Natural killer cell treated with Interleukin-12 subunit alpha and Interleukin-12 subunit beta and Interleukin-15 and Interleukin-18, amount 100 ng/mL, for 72 hours (primary cell): ENCODE data around the gene CLDN19. TPM values are rescaled to one million over a fixed set of nuclear protein-coding genes. Genes with fewer than 3 reads are reported as not detected.

Experiments
- ATAC-seq, 2 donors: fragments of 150-1000 bp; cut with Tn5 transposase in 1 of 2; sonication (Bioruptor Pico), chemical (Tn5 transposase) in 1 of 2; 2 replicates each; pipeline ENCODE4 v1.10.0; 2021
- DNase-seq: peaks from one replicate; pipeline ENCODE4 v3.0.0; 2022; ENCODE audit warnings: low spot score
- H3K27ac Mint-ChIP-seq, 2 donors: 1 replicate in 1 of 2; 2 replicates in 1 of 2; pipeline ENCODE4 v1.8.0; 2022; ENCODE audit warnings: mixed read lengths in 2 of 2, mild to moderate bottlenecking in 1 of 2, moderate library complexity in 1 of 2
- H3K27me3 Mint-ChIP-seq, 2 donors: 1 replicate in 1 of 2; 2 replicates in 1 of 2; pipeline ENCODE4 v1.8.0; 2022; ENCODE audit warnings: mixed read lengths in 2 of 2
- H3K36me3 Mint-ChIP-seq: one replicate; pipeline ENCODE4 v1.8.0; 2022; ENCODE audit warnings: mixed read lengths
- H3K4me1 Mint-ChIP-seq, 2 donors: 1 replicate in 1 of 2; 2 replicates in 1 of 2; pipeline ENCODE4 v1.8.0; 2022; ENCODE audit warnings: low read depth in 2 of 2, mixed read lengths in 2 of 2, mild to moderate bottlenecking in 1 of 2
- H3K4me3 Mint-ChIP-seq: one replicate; pipeline ENCODE4 v1.8.0; 2022; ENCODE audit warnings: mixed read lengths
- H3K9me3 Mint-ChIP-seq: 2 replicates; pipeline ENCODE4 v1.8.0; 2022; ENCODE audit warnings: mixed read lengths
- total RNA-seq, 2 donors: library from RNA; stranded (reverse); gene quantifications; one replicate each; pipeline ENCODE4 v1.2.3, GENCODE V29; 2022

Gene CLDN19, protein sequence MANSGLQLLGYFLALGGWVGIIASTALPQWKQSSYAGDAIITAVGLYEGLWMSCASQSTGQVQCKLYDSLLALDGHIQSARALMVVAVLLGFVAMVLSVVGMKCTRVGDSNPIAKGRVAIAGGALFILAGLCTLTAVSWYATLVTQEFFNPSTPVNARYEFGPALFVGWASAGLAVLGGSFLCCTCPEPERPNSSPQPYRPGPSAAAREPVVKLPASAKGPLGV
- total RNA-seq = not detected

- ATAC-seq = no peak
- peaks cover 0 to 4% of the 10 kb centered on the region in 2 donors for H3K4me1 Mint-ChIP-seq
- H3K27me3 Mint-ChIP-seq = no peaks in the 10 kb centered on the region
- H3K36me3 Mint-ChIP-seq = no peaks in the 10 kb centered on the region
- no peak for DNase-seq
- H3K27ac Mint-ChIP-seq = no peak within 1 kb of the TSS
- H3K9me3 Mint-ChIP-seq = no peaks in the 10 kb centered on the region
- no peak within 1 kb of the TSS for H3K4me3 Mint-ChIP-seq
These were observed at the start of gene CLDN19 for GRCh38 chr1:42739753-42740700. Gene CLDN19 (minus strand): TSS chr1:42740236. CDS start chr1:42740063, 173 bp downstream.

- Mint-ChIP-seq H3K4me3 (no peak overlapping the region), H3K9me3 (no peaks in the 10 kb centered on the region), H3K36me3 (no peaks in the 10 kb centered on the region), H3K27ac (no peak overlapping the region), H3K27me3 (no peaks in the 10 kb centered on the region), H3K4me1 (peaks cover 9 to 14% of the 10 kb centered on the region in 2 donors)
- no peak for DNase-seq
- ATAC-seq = no peak
These were observed 48.0 kb upstream of the CLDN19 start for GRCh38 chr1:42788021-42788420.

DNA sequence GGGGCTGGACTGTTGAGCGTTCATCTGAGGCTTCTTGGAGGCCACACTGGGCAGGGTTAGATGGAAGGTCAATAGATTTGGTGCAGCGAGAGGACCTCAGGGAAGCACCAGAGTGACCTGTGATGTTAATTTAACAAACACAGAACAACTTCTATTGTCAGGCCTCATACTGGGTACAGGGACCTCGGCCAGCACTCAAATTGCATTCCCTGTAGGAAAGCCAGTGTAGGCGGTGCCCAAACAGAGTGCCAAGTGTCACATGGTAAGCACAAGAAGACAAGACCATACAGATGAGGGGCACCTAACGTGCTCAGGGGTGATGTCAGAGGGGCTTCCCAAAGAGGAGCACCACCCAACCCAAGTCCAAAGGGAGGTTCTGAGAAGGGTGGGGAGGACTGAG is 46.1 kb upstream of the CLDN19 start:
- H3K9me3 Mint-ChIP-seq = no peaks in the 10 kb centered on the region
- H3K27me3 Mint-ChIP-seq = no peaks in the 10 kb centered on the region
- H3K36me3 Mint-ChIP-seq = peaks cover 6% of the 10 kb centered on the region
- no peak for DNase-seq
- H3K4me1 Mint-ChIP-seq = peaks cover 9 to 14% of the 10 kb centered on the region in 2 donors
- peak overlapping the region; percentile 74 for H3K4me3 Mint-ChIP-seq
- ATAC-seq = no peak
- peak overlapping the region in 1 of 2 donors; percentile 52 for H3K27ac Mint-ChIP-seq

DNA sequence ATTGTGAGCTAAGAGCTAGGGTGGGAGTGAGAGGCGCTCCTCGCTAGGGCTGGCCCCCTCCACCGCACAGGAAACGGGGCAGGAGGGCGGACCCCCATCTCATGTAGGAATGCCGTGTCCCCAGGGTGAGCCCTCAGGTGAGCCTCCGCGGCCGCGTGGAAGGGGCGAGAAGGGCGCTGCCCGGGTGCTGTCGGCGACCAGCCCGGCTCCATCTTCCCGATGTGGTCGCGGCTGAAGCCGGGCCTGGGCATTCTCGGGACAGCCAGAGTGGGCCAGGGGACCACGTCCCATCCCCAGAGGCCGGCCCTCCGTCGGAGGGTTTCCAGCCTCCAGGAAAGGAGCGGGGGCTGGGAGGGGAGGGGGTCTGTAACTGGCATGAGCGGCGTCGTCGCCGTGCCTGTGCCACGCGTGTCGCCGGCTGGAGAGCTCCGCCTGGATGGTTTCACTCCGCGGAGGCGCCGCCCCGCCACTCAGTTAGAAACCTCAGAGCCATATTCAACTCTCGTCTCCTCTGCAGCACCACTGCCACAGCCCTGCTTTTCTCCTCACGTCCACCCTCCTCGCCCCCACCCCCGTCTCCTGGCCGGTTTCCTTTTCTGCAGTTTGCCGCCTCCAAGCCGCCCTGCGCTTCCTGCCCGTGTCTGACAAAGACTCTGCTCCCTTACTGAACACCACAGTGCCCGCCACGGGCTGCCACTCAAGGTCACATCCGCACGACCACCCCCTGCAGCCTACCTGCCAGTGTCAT is 45.1 kb upstream of the CLDN19 start, which contains the start of gene TMEM269:
TSS of gene TMEM269 (plus strand) at position 46 of the 748 bp plus-strand sequence. CDS start 4,903 bp downstream, outside the sequence.
- peak within 1 kb of the TSS in 1 of 2 donors; percentile 52 for H3K27ac Mint-ChIP-seq
- H3K4me3 Mint-ChIP-seq = peak within 1 kb of the TSS; percentile 74
- peaks cover 12% of the 10 kb centered on the region for H3K36me3 Mint-ChIP-seq
- ATAC-seq = peak; percentile 72 to 75
- no peaks in the 10 kb centered on the region for H3K9me3 Mint-ChIP-seq
- DNase-seq = no peak
- H3K4me1 Mint-ChIP-seq = peaks cover 9 to 14% of the 10 kb centered on the region in 2 donors
- no peaks in the 10 kb centered on the region for H3K27me3 Mint-ChIP-seq

GRCh38 chr1:42784547-42784945 is 44.5 kb upstream of the CLDN19 start:
- no peak for DNase-seq
- no peak for ATAC-seq
- H3K9me3 Mint-ChIP-seq = no peaks in the 10 kb centered on the region
- H3K4me3 Mint-ChIP-seq = no peak overlapping the region
- peaks cover 12% of the 10 kb centered on the region for H3K36me3 Mint-ChIP-seq
- no peaks in the 10 kb centered on the region for H3K27me3 Mint-ChIP-seq
- H3K4me1 Mint-ChIP-seq = peaks cover 9 to 17% of the 10 kb centered on the region in 2 donors
- no peak overlapping the region for H3K27ac Mint-ChIP-seq

GRCh38 chr1:42783092-42783491 is 43.1 kb upstream of the CLDN19 start:
- Mint-ChIP-seq H3K4me3 (no peak overlapping the region), H3K36me3 (peaks cover 16% of the 10 kb centered on the region), H3K4me1 (peaks cover 14 to 22% of the 10 kb centered on the region in 2 donors), H3K27me3 (no peaks in the 10 kb centered on the region), H3K9me3 (no peaks in the 10 kb centered on the region), H3K27ac (no peak overlapping the region)
- DNase-seq (no peak), ATAC-seq (no peak)

- H3K9me3 Mint-ChIP-seq = no peaks in the 10 kb centered on the region
- DNase-seq = no peak
- ATAC-seq = no peak
- no peak overlapping the region for H3K4me3 Mint-ChIP-seq
- peaks cover 5 to 12% of the 10 kb centered on the region in 2 donors for H3K4me1 Mint-ChIP-seq
- peaks cover 24% of the 10 kb centered on the region for H3K36me3 Mint-ChIP-seq
- no peak overlapping the region for H3K27ac Mint-ChIP-seq
- H3K27me3 Mint-ChIP-seq = no peaks in the 10 kb centered on the region
These were observed 40.1 kb upstream of the CLDN19 start for GRCh38 chr1:42780176-42780575.

DNA sequence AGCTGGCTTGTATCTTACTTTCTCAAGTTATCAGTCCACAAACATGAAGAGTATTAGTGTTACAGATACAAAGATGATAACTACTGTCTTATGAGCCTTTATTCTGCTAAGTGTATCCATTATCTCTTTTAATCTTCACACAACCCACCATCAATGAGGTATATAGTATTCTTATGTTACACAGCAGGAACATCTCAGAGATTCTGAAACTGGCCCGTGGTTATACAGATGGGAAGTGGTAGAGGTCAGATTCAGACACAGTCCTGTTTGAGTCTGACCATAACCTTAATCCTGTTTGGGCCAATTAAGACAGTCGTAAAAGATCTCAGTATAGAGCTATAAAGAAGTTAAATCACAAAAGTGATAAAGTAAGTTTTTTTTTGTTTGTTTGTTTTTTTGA is 39.7 kb upstream of the CLDN19 start:
- H3K4me3 Mint-ChIP-seq = no peak overlapping the region
- no peak overlapping the region for H3K27ac Mint-ChIP-seq
- DNase-seq (no peak), ATAC-seq (no peak)
- H3K9me3 Mint-ChIP-seq = no peaks in the 10 kb centered on the region
- peaks cover 5 to 11% of the 10 kb centered on the region in 2 donors for H3K4me1 Mint-ChIP-seq
- no peaks in the 10 kb centered on the region for H3K27me3 Mint-ChIP-seq
- peaks cover 24% of the 10 kb centered on the region for H3K36me3 Mint-ChIP-seq

GRCh38 chr1:42777852-42778251 is 37.8 kb upstream of the CLDN19 start:
- no peak for ATAC-seq
- H3K36me3 Mint-ChIP-seq = peaks cover 24% of the 10 kb centered on the region
- no peak overlapping the region for H3K4me3 Mint-ChIP-seq

GRCh38 chr1:42776502-42776901 is 36.5 kb upstream of the CLDN19 start:
- H3K27me3 Mint-ChIP-seq = no peaks in the 10 kb centered on the region
- H3K27ac Mint-ChIP-seq = no peak overlapping the region
- H3K4me3 Mint-ChIP-seq = no peak overlapping the region
- no peaks in the 10 kb centered on the region for H3K9me3 Mint-ChIP-seq
- no peak for DNase-seq
- no peak for ATAC-seq
- H3K4me1 Mint-ChIP-seq = peaks cover 17% of the 10 kb centered on the region in 2 donors
- H3K36me3 Mint-ChIP-seq = peaks cover 19% of the 10 kb centered on the region

More at GRCh38 chr1:42777852-42778251, 37.8 kb upstream of the CLDN19 start:
- no peak for DNase-seq
- Mint-ChIP-seq H3K4me1 (peaks cover 10 to 12% of the 10 kb centered on the region in 2 donors), H3K27me3 (no peaks in the 10 kb centered on the region), H3K9me3 (no peaks in the 10 kb centered on the region), H3K27ac (no peak overlapping the region)

GRCh38 chr1:42774928-42775526 is 35.0 kb upstream of the CLDN19 start:
- no peak for ATAC-seq
- Mint-ChIP-seq H3K4me1 (peaks cover 20 to 28% of the 10 kb centered on the region in 2 donors), H3K36me3 (peaks cover 18% of the 10 kb centered on the region), H3K4me3 (no peak overlapping the region), H3K9me3 (no peaks in the 10 kb centered on the region), H3K27me3 (no peaks in the 10 kb centered on the region), H3K27ac (no peak overlapping the region)
- DNase-seq = no peak

DNA sequence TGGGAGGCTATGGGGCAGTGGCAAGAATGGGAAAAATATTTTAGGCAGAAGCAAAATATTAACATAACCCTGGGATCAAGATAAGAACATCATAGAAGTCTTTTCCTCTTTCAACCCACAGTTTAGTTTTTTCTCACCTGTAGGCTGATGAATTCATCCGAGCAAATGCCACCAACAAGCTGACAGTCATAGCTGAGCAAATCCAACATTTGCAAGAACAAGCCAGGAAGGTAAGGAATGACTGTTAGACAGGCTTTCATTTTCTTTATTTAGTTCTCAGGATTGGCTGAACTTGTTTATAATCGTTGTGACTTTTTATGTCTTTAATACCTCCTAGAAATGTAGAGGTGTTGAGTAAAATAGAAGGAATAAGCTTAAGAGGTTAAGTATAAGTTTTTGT is 33.4 kb upstream of the CLDN19 start:
- DNase-seq (no peak), ATAC-seq (no peak)
- H3K36me3 Mint-ChIP-seq = peaks cover 18% of the 10 kb centered on the region
- H3K27me3 Mint-ChIP-seq = no peaks in the 10 kb centered on the region
- H3K9me3 Mint-ChIP-seq = no peaks in the 10 kb centered on the region
- H3K27ac Mint-ChIP-seq = peak overlapping the region in 1 of 2 donors; percentile 7
- peaks cover 20 to 26% of the 10 kb centered on the region in 2 donors for H3K4me1 Mint-ChIP-seq
- no peak overlapping the region for H3K4me3 Mint-ChIP-seq

DNA sequence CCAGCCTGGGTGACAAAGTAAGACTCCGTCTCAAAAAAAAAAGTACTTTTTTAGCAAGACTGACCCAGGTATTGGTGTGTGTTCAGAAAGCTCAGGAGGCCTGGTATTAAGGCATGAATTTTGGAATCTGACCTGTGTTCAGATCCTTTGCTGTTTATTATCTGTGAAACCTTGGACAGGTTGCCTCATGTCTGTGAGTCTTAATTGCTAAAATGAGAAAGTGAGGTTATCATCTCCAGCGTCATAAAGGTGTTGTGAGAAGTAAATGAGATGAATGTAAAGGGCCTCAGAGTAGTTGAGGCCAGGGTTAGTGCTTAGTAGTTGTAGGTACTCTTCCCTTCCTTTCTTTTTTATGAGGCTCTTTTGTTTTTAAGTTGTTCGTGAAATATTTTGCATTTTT is 29.8 kb upstream of the CLDN19 start:
- H3K4me3 Mint-ChIP-seq = no peak overlapping the region
- no peaks in the 10 kb centered on the region for H3K27me3 Mint-ChIP-seq
- peaks cover 6% of the 10 kb centered on the region for H3K36me3 Mint-ChIP-seq
- H3K9me3 Mint-ChIP-seq = no peaks in the 10 kb centered on the region
- no peak for ATAC-seq
- DNase-seq = no peak
- H3K4me1 Mint-ChIP-seq = peaks cover 23 to 32% of the 10 kb centered on the region in 2 donors
- no peak overlapping the region for H3K27ac Mint-ChIP-seq
